ENCODE results near the gene MBD4.

GRCh38 chr3:129445471-129445870 lies 5.7 kb upstream of the MBD4 start:
- TF ChIP-seq CTCF (conservative IDR thresholded peaks at IDR 0.05; ENCODE audit: low read depth, low read length) (no peak), EZH2 (IDR thresholded peaks at IDR 0.05; ENCODE audit: borderline replicate concordance, low read depth, low read length, poor library complexity, severe bottlenecking) (no peak)
